Measurements from ENCODE around the gene NEDD4L. TPM values are rescaled to one million over a fixed set of nuclear protein-coding genes. Genes with fewer than 3 reads are reported as not detected.

NEDD4L gene
- total and polyA plus RNA-seq, 2 donors (not counting 1 experiment from before 2014, with no cell fraction given): 10.3 to 25.7 TPM

DNA sequence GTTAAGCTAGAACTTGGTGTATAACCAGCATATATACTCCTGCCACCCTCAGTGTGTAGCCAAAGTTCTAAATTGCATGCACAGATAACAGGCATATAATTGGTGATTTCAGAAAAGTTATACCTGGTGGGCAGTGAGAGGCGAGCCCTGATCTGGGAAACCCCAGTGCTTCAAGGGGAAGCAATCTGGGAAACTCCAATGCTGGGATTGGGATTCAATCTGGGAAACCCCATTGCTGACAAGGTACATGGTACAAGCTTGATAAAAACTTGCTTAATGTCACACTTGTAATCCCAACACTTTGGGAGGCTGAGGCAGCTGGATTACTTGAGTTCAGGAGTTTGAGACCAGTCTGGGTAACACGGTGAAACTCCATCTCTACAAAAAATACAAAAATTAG lies 147.6 kb downstream of the NEDD4L start:
- Histone ChIP-seq H4K20me1 (ENCODE audit: control insufficient read depth, insufficient read depth, low read length, poor library complexity, severe bottlenecking) (no peaks in the 10 kb centered on the region), H3K27me3 (replicated peaks in 1 of 4; ENCODE audit: control extremely low read depth in 1 of 4, control insufficient read depth in 3 of 4, insufficient read depth in 4 of 4, low read length in 3 of 4) (no peaks in the 10 kb centered on the region), H3K4me1 (ENCODE audit: control insufficient read depth in 2 of 2, insufficient read depth in 2 of 2, low read length in 2 of 2) (peaks cover 7 to 12% of the 10 kb centered on the region in 2 donors), H3K4me2 (replicated peaks; ENCODE audit: low read depth, low read length, poor library complexity, severe bottlenecking) (no peak overlapping the region), H3K79me2 (ENCODE audit: control insufficient read depth, insufficient read depth, low read length) (no peaks in the 10 kb centered on the region), H3K9ac (ENCODE audit: low read length) (no peak overlapping the region), H3K9me3 (ENCODE audit: control extremely low read depth in 1 of 3, control insufficient read depth in 2 of 3, insufficient read depth in 1 of 3, low read length in 2 of 3) (no peaks in the 10 kb centered on the region), H3K36me3 (replicated peaks in 1 of 2; ENCODE audit: control extremely low read depth in 1 of 2, control insufficient read depth in 1 of 2, extremely low read depth in 1 of 2, insufficient read depth in 2 of 2, low read length in 1 of 2) (no peaks in the 10 kb centered on the region), H3K4me3 (ENCODE audit: control extremely low read depth in 1 of 5, extremely low read depth in 1 of 5, insufficient read depth in 1 of 5, low read depth in 2 of 5, low read length in 4 of 5) (no peak overlapping the region), H2AFZ (ENCODE audit: insufficient read depth, low read depth, low read length, poor library complexity, severe bottlenecking) (no peak overlapping the region), H3K27ac (ENCODE audit: low read length in 2 of 2) (no peak overlapping the region)
- peaks cover 21% of the 10 kb centered on the region for H3K4me1 Mint-ChIP-seq
- WGBS (ENCODE audit: insufficient coverage): 100% methylated on average over 1 of the region's 2 CpGs
- H3K4me3 Mint-ChIP-seq: no peak overlapping the region
- ChIA-PET POLR2A (no interaction called here), CTCF (interaction anchor here (0.7 to 2.9 kb wide), 3 partner anchors 10 to 233 kb away, joined by 3 to 13 read pairs (median 3); no protein-coding TSS in a partner anchor)
- no peak for TF ChIP-seq EZH2 (IDR thresholded peaks at IDR 0.05; ENCODE audit: borderline replicate concordance, insufficient read depth, low read depth, low read length, poor library complexity, severe bottlenecking)
- TF ChIP-seq, protein P1, sequence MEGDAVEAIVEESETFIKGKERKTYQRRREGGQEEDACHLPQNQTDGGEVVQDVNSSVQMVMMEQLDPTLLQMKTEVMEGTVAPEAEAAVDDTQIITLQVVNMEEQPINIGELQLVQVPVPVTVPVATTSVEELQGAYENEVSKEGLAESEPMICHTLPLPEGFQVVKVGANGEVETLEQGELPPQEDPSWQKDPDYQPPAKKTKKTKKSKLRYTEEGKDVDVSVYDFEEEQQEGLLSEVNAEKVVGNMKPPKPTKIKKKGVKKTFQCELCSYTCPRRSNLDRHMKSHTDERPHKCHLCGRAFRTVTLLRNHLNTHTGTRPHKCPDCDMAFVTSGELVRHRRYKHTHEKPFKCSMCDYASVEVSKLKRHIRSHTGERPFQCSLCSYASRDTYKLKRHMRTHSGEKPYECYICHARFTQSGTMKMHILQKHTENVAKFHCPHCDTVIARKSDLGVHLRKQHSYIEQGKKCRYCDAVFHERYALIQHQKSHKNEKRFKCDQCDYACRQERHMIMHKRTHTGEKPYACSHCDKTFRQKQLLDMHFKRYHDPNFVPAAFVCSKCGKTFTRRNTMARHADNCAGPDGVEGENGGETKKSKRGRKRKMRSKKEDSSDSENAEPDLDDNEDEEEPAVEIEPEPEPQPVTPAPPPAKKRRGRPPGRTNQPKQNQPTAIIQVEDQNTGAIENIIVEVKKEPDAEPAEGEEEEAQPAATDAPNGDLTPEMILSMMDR (IDR thresholded peaks at IDR 0.05): no peak
- no peak for DNase-seq
- intact Hi-C loops (cut with micrococcal nuclease): no loop called here
- no peak for ATAC-seq (ENCODE audit: low read depth)
- H3K9me3 Mint-ChIP-seq (ENCODE audit: insufficient read depth): no peaks in the 10 kb centered on the region
- no peak overlapping the region for H3K27ac Mint-ChIP-seq
- H3K27me3 Mint-ChIP-seq: no peaks in the 10 kb centered on the region

DNA sequence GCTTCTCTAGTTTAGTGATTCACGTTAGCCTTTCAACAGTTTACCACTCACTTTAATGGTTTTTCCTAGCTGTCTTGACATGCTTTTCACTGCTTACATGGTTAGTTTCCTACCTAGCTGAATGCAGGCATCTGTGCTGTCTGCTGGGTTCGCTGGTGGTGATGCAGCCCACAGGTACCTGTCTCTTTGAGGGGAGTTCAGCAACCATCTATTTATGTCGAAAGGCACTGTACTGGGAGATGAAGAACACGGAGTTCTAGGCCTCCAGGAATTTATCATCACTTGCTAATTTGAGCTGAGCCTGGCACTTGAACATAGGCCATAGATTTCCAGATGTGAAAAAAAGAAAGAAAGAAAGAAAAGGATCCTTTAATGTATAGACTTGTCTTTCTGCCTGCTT lies 148.5 kb downstream of the NEDD4L start:
- no peak for ATAC-seq (ENCODE audit: low read depth)
- H3K4me1 ChIP-seq (ENCODE audit: control insufficient read depth in 2 of 2, insufficient read depth in 2 of 2, low read length in 2 of 2): peaks cover 7 to 12% of the 10 kb centered on the region in 2 donors
- Mint-ChIP-seq H3K27me3 (no peaks in the 10 kb centered on the region), H3K27ac (no peak overlapping the region), H3K4me1 (peaks cover 25% of the 10 kb centered on the region), H3K9me3 (ENCODE audit: insufficient read depth) (no peaks in the 10 kb centered on the region), H3K4me3 (no peak overlapping the region)
- H3K4me3 ChIP-seq (ENCODE audit: control extremely low read depth in 1 of 5, extremely low read depth in 1 of 5, insufficient read depth in 1 of 5, low read depth in 2 of 5, low read length in 4 of 5): no peak overlapping the region
- H4K20me1 ChIP-seq (ENCODE audit: control insufficient read depth, insufficient read depth, low read length, poor library complexity, severe bottlenecking): no peaks in the 10 kb centered on the region
- TF ChIP-seq, protein P1 (IDR thresholded peaks at IDR 0.05): no peak
- no peak for TF ChIP-seq EZH2 (IDR thresholded peaks at IDR 0.05; ENCODE audit: borderline replicate concordance, insufficient read depth, low read depth, low read length, poor library complexity, severe bottlenecking)
- no peak for DNase-seq
- ChIA-PET CTCF (interaction anchor here (1.2 to 2.9 kb wide), 3 partner anchors 11 to 572 kb away, joined by 3 to 13 read pairs (median 4); no protein-coding TSS in a partner anchor), POLR2A (no interaction called here)
- H3K27ac ChIP-seq (ENCODE audit: low read length in 2 of 2): no peak overlapping the region
- H3K4me2 ChIP-seq (replicated peaks; ENCODE audit: low read depth, low read length, poor library complexity, severe bottlenecking): no peak overlapping the region
- H3K27me3 ChIP-seq (replicated peaks in 1 of 4; ENCODE audit: control extremely low read depth in 1 of 4, control insufficient read depth in 3 of 4, insufficient read depth in 4 of 4, low read length in 3 of 4): no peaks in the 10 kb centered on the region
- WGBS (ENCODE audit: insufficient coverage): 90% methylated on average over 4 of the region's 4 CpGs
- H3K9ac ChIP-seq (ENCODE audit: low read length): no peak overlapping the region
- no peaks in the 10 kb centered on the region for H3K79me2 ChIP-seq (ENCODE audit: control insufficient read depth, insufficient read depth, low read length)
- no peaks in the 10 kb centered on the region for H3K36me3 ChIP-seq (replicated peaks in 1 of 2; ENCODE audit: control extremely low read depth in 1 of 2, control insufficient read depth in 1 of 2, extremely low read depth in 1 of 2, insufficient read depth in 2 of 2, low read length in 1 of 2)
- intact Hi-C loops (cut with micrococcal nuclease): no loop called here
- H3K9me3 ChIP-seq (ENCODE audit: control extremely low read depth in 1 of 3, control insufficient read depth in 2 of 3, insufficient read depth in 1 of 3, low read length in 2 of 3): no peaks in the 10 kb centered on the region
- no peak overlapping the region for H2AFZ ChIP-seq (ENCODE audit: insufficient read depth, low read depth, low read length, poor library complexity, severe bottlenecking)

All from B cell (primary cell).